ENCODE measurements around the gene ENOX1.

GRCh38 chr13:43470610-43471009 lies 316.2 kb downstream of the ENOX1 start:
- TF ChIP-seq, protein P1, sequence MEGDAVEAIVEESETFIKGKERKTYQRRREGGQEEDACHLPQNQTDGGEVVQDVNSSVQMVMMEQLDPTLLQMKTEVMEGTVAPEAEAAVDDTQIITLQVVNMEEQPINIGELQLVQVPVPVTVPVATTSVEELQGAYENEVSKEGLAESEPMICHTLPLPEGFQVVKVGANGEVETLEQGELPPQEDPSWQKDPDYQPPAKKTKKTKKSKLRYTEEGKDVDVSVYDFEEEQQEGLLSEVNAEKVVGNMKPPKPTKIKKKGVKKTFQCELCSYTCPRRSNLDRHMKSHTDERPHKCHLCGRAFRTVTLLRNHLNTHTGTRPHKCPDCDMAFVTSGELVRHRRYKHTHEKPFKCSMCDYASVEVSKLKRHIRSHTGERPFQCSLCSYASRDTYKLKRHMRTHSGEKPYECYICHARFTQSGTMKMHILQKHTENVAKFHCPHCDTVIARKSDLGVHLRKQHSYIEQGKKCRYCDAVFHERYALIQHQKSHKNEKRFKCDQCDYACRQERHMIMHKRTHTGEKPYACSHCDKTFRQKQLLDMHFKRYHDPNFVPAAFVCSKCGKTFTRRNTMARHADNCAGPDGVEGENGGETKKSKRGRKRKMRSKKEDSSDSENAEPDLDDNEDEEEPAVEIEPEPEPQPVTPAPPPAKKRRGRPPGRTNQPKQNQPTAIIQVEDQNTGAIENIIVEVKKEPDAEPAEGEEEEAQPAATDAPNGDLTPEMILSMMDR (IDR thresholded peaks at IDR 0.05) = no peak
- no peak for TF ChIP-seq POLR2A (IDR thresholded peaks at IDR 0.05)
